Hippocampal formation (tissue), 2 donors: ENCODE data around the gene PRRG1.
"Not testable (repeated sequence)": the region's sequence is repeated elsewhere in the genome, so short reads cannot be mapped to it uniquely, and the experiment has no call there.

Source experiments
- DNase-seq, 2 donors: peaks; one replicate each; lab custom pipeline; 2025; lab: John Stamatoyannopoulos, UW

The PRRG1 gene

DNA sequence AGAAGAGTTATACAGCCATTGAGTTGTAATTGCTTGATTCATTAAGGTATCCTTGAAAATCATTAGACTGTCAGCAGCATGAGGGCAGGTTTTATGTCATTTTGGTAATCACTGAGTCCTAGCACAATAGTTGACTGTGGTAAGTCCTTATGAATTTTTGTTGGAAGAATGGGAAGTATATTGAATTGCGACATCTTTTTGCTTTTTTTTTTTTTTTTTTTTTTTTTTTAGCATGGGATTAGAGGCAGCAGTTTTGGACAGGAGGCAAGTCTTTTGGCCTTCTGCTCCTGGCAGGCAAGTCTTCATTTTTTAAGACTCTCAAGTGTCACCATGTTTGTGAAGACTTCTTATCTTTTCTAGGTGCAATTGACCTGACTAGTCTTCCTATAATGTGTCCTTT, 29.7 kb downstream of the PRRG1 start:
- DNase-seq, result no peak

DNA sequence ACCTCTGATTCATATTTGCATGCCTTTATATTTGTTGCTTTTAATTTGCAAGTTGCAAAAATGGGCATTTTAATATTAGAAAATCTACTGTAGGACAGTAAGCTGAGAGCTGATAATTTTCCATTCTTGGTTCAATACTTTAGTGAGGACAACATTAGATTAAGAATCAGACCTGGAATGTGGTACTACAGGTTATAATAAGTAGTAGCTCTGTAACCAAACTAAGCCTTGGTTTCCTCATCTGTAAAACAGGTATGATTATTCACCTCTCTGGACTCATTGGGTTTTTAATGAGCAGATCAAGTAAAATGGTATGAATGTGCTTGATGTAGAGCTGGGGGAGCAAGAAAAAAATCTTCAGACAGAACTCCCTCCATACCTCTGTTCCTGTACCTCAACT, 31.1 kb downstream of the PRRG1 start:
- DNase-seq, result no peak

DNA sequence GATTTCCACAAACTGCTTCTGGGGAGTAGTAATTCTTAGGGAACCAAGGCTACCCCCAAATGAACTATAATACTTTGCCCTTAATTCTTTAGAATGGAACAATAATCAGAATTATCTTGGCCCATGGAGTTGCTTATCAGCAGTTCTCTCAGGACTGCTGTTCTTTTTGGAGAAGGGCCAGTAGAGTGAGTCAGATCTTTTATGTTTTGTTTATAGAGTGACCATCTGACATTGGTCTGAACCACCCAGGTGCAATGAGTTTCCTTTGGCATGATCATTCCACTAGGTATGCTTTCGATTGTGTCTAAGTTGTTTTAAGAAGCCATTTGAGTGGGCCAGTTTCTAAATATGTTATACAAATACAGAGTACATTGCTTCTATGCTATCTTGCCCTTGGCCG, 31.8 kb downstream of the PRRG1 start:
- no peak for DNase-seq

DNA sequence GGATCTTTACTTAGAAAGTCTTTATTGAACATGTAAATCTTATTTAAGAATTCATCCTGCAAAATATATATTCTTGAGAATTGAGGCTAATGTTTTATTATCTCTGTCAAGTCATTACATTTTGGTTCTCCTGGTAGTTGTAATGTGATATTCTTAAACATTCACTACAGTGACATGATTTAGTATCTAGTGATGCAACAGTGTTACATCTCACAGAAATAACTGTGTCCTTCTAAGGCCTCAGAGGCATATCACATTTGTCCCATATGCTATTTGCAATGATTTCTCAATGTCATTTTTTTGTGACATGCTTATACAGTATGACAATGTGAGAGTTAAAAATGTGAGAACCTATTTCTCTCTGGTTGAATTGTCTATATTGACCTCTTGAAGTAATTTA, 34.1 kb downstream of the PRRG1 start:
- no peak for DNase-seq

DNA sequence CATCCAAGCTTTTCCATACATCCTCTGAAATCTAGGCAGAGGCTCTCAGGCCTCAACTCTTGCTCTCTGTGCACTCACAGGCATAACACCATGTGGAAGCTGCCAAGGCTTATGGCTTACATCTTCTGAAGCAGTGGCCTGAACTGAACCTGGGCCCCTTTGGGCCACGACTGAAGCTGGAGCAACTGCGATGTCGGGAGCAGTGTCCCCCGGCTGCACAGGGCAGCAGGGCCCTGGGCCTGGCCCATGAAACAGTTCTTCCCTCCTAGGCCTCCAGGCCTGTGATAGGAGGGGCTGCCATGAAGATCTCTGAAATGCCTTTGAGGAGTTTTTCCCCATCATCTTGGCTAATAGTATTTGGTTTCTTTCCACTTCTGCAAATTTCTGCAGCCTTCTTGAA, 39.2 kb downstream of the PRRG1 start:
- DNase-seq, result no peak

DNA sequence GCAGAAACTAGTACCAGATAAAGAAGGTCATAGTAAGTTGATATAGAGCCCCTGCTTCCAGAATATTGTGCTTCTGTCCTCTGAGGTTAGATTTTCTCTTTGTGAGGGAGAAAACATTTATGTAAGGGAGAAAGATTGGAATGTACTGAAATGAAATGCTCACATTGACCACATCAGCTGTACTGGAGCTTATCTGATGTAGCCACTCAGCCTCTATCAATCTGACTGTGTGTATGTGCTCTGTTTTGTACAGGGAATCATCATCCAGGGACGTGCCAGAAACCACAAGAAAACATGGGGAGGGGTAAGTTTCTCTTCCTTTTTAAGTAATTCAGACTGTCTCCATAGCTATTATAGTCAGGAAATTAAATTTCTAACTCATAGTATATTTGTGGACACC, 56.8 kb downstream of the PRRG1 start:
- DNase-seq, result no peak

DNA sequence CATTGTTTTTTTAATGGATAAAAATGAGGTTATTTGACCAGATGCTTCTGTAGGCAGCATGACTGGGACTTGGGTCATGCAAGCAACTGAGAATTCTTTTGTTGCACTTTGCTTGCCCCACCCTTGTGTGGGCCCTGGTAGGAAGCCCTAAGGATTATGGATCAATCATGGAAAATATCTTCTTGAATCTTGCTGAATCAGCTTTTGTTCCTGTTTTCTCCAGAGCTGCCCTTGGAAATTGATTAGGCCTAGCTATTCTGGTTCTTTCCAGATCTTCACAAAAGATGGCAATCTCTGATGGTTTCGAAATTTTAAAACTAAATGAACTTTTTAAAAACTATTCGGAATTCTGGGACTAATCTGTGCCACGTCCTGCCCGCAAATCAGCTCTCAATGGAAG, 58.6 kb downstream of the PRRG1 start:
- no peak for DNase-seq

DNA sequence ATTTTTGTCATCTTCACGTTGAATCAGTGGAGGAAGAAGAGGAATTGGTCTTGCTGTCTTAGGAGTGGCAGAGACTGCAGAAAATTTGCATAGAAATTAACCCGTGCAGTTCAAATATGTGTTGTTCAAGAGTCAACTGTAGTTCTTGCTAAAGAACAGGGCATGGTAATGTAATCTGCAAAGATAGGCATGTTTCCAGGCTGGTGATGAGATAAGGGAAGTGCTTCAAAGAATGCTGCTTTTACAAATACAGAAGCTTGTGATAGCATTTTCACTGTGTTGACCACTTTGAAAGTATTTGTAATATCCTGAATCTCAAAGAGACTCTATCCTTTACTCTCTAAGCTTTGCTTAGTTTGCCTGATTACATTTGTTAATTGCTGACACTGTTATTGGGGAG, 60.1 kb downstream of the PRRG1 start:
- no peak for DNase-seq

DNA sequence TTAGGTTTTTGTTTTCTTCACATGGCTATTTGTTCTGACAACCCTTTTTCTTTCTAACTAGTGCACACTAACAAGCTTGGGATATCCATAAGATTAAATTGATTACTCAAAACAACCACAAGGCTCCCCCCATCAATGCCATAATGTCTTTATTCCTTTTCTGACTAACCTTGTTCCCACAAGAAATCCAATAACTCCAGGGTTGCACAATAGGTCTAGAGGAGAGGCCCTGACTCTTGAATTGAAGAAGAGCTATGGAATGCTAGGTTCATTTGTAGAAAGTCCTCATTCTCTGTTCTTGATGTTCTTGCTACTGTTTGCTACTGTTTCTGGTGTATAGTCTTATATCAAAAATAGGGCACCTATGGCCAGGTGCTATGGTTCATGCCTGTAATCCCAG, 71.0 kb downstream of the PRRG1 start:
- no peak for DNase-seq

DNA sequence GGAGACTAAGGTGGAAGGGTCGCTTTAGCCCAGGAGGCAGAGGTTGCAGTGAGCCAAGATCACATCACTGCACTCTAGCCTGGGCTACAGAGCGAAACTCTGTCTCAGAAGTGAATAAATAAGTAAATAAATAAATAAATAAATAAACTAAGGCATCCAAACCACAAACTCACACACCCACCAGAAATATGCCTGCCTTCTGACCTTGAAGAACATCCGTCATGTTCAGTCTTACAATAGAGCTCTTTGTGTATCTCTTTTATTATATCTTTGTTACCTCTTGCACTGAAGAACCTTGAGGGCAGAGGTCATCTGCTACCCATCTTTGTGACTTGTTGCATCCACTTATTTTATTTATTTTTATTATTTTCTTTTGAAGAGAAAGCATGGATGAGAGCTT, 71.6 kb downstream of the PRRG1 start:
- no peak for DNase-seq

DNA sequence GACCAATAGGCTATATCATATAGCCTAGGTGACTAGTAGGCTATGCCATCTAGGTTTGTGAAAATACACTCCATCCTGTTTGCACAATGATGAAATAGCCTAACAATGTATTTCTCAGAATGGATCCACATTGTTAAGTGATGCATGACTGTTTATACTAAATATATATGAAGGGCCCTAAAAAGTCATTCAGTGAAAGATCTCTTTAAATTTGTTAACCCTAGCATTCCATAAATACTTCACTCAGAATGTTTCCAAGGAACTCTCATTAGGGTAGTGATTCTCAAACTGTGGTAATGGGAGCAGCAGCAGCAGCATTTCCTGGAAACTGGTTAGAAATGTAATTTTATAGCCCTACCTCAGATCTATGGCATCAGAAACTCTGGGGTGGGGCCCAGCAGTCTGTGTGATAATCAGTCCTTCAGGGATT, 74.9 kb downstream of the PRRG1 start:
- no peak for DNase-seq

DNA sequence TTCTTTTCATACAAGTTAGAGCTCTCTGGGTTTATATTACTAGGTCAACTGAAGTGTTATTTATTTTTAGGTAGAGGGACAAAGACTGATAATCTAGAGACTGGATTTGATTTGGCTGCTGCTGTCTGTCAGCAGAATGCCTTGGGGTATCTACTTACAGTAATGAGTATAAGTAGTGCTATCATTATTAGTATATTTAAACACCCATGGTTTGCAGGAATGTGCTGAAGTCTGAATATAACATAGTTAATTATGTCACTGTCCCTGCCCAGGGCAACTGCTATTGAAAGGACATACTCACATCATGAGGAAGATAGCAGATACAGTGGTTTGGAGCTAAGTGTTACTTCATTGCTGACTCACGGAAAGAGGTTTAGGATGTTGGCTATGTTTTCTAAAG, 76.2 kb downstream of the PRRG1 start:
- DNase-seq, result no peak

DNA sequence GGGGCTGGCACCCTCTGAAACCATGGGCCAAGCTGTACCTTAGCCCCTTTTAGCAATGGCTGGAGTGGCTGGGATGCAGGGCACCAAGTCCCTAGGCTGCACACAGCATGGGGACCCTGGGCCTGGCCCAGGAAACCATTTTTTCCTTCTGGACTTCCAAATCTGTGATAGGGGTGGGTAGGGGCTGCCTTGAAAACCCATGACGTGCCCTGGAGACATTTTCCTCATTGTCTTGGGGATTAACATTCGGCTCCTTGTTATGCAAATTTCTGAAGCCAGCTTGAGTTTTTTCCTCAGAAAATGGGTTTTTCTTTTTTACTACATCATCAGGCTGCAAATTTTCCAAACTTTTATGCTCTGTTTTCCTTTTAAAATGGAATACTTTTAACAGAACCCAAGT, 79.8 kb downstream of the PRRG1 start:
- not testable (repeated sequence) for DNase-seq

DNA sequence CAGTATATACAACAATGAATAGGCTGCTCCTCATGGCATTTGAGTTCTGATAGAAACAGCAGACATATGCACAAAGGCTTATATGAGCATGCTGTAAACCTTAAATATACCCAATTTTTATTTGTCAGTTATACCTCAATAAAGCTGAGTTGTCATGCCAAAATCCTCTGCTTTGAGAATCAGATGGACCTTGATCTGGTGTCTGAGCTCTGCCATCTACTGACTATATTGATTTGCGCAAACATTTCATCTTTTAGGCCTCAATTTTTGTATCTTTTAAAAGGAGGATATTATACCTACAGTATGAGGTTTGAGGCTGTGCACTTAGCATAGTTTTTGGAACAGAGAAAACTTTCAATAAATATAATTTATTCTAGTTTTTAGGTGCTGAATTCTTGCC, 85.2 kb downstream of the PRRG1 start:
- DNase-seq, result no peak

DNA sequence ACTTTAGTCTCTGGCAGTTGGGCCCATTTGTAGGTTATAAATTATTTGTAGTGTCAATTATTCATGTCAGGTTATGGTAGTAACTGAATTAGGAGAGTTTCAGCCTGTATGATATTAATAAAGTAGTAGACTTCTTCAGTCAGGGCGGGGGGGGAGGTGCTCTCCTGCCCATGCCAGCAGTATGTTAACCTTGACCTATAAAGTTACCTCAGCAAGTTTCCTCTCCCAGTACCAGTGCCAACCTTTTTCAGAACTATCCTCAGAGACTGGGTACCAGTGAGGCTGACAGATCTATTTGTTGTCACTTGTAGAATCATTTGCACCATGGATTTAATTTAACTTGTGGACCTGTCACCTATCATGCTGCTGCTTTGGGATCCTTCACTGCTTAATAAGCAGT, 88.0 kb downstream of the PRRG1 start:
- no peak for DNase-seq

DNA sequence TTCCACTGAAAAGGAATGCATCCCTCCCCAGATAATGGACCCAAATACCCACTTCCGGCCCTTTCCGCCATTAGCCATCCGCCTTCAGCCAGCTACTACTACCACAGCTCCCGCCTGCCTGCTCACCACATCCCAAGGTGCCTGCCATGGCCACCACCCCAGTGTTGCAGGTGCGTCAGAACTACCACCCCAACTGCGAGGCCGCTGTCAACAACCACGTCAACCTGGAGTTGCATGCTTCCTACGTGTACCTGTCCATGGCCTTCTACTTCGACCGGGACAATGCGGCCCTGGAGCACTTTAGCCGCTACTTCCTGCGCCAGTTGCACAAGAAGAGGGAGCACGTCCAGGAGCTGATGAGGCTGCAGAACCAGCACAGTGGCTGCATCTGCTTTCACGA, 92.2 kb downstream of the PRRG1 start:
- no peak for DNase-seq

DNA sequence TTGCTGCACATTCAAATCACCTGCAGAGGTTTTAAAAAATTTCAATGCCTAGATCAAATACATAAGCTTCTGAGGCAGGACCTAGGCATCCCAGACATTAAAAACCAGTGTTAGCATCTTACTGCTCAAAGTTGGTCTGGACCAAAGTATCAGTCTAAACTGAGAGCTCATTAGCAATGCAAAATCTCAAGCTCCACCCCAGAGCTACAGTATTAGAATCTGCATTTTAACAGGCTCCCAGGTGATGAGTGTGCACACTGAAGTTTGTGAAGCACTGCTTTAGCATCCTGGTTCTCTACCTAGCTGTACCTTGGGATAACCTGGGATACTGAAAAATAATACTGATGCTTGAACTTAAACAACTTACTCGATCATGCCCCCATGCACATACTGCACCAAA, 96.0 kb downstream of the PRRG1 start:
- DNase-seq, result no peak

DNA sequence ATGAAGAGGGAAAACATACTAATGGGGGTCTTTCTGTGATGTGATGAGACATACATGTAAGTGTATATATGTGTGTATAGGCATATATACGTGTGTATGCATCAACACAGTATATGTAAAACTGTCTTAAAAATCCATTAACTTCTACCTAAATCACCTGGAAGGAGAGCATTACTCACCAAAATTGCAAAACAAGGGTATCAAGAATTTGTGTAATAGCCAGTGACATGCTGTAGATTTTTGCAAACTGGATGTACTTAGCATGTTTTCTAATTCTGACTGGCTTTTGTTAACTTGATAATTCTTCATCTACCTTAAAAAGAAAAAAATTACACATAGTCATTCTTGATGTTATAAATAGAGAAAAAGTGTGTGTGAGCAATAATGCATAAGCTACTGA, 104.7 kb downstream of the PRRG1 start:
- no peak for DNase-seq

DNA sequence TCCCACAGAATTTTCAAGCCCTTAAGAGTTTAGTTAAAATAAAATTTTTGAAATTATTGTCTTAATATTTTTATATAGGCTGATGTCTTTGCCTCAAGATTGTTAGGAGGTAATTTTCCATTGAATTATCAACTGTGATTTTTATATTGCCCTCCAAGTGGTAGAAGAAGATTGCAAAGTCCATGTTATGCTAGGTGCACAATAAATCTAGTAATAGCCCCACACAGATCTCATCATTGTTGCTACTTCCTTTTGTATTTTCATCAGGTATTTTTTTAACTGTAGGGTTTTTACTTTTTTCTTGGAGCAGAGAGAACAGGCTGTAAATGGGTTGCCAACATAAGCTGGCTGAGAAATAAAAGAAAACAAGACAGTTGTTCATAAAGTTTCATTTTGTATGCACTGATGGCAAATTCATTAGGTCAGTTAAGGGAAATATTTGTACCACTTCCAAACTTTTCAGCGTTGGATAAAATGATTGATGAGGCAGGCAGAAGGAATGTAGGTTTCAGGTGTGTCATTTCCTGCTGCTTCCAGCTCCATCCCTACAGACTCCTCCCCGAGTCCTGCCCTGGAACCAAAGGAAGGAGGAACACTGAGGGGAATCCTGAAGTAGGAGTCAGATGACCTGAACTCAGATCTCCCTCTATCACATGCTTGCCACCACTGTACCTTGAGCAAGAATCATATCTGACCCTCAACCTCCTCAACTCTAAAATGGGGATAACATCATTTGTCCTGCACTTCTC, 105.5 kb downstream of the PRRG1 start:
- no peak for DNase-seq

DNA sequence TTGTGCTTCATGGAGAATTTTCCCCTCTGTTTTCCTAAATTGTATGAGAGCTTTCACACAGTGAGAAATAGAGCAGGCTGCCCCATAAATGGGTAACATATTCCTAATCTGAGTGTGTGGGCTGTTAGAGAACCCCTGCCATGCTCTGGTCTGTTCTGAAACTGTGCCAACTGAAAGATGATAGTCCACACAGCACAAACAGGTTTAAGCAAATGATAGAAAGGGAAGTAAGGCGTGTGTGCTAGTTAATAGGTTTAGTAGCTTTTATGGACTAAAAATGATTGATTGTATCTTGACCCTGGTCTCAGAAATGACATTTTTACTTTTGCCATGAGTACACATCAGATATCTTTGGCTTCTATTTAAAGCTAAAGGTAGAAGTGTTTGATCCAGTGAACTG, 106.2 kb downstream of the PRRG1 start:
- DNase-seq, result no peak

DNA sequence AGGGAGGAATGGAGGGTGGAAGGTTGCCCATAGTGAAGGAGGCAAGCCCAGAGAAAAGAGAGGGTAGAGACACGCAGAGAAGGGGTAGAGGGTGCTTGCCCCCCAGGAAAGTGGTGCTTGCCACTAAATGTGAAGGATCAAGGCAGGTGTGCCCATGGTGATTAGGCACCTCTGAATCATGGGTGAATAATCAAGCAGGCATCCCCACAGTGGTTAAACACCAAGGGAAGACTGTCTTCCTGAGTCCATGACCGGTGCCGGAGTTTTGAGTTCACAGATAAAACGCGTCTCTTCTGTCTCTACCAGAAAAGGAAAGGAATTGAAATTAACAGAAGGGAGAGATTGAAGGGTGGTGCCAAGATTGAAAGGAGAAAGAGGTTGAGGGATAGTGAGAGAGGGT, 111.1 kb downstream of the PRRG1 start:
- not testable (repeated sequence) for DNase-seq

DNA sequence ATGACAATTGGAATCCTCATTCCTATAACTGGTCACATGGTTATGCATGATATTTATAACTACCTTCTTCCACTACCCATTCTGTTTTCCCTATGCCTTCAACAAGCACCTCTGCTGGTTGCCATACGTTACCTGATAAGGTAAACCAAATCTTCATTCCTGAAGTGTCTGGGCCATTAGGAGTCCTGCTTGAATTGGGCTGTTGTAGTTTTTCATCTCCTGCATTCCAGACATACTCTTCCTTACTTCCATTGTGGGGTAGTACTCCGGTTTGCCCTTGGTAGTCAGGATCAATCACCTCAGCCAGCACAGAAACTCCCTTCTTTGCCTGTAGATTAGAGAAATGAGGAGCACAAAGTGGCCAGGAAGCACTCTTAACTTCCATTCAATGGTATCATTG, 113.2 kb downstream of the PRRG1 start:
- no peak for DNase-seq

DNA sequence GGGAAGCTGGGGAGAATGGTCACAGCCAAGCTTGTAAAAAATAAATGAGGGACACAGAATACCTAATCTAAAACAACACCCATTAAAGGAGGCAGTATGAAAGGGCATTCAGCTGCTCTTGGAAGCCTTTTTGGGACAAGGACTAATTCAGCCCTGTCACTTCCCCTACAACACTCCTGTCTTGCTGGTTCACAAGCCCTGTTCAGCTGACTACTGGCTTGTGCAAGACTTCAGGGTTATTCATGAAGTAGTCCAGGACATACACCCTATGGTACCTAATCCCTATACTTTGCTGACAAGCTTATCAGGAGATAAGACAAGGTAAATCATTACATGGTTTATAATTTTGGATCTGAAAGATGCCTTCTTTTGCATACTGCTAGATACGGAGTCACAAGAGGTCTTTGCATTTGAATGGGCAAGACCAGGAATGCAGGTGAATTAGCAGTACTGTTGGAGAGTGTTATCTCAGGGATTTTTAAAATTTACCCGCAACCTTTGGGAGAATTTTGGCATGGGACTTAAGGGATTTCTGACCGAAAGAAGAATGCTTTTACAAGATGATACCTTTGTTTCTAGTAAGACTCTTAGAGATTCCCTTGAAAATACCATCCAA, 119.1 kb downstream of the PRRG1 start:
- no peak for DNase-seq

DNA sequence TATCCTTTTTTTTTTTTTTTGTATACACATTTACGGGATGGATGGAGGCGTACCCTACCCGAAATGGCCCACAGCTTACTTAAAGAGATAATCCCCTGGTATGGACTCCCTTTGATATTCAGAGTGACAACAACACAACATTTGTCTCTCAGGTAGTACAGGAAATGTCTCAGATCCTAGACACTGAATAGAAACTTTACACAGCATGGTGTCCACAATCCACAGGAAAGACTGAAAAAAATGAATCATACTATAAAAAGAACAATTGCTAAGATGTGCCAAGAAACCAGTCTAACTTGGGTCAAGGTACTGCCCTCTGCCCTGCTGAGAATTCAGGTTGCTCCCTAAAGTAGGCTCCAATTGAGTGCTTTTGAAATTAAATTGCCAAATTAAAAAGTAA, 121.5 kb downstream of the PRRG1 start:
- no peak for DNase-seq
